Activated T-helper 2 cell treated with anti-CD3 and anti-CD28 coated beads, Interferon-gamma antibody, Interleukin-2, Interleukin-4, amounts not matched to agents 10 μg/mL and 5 μg/mL and 100 μg/mL, durations not matched to agents 14 hours and 24 hours and 36 hours (primary cell): ENCODE data around the gene MC2R. TPM values are rescaled to one million over a fixed set of nuclear protein-coding genes. Genes with fewer than 3 reads are reported as not detected.

Experiments used
- DNase-seq: peaks from one replicate; pipeline ENCODE4 v3.0.0; 2021; ENCODE audit warnings: low spot score
- H3K27ac Mint-ChIP-seq: one replicate; pipeline ENCODE4 v1.8.0; 2021; ENCODE audit warnings: mixed read lengths
- H3K27me3 Mint-ChIP-seq: one replicate; pipeline ENCODE4 v1.8.0; 2021; ENCODE audit warnings: low read depth, mixed read lengths
- H3K36me3 Mint-ChIP-seq: one replicate; pipeline ENCODE4 v1.8.0; 2021; ENCODE audit warnings: low read depth, mixed read lengths
- H3K4me1 Mint-ChIP-seq: one replicate; pipeline ENCODE4 v1.8.0; 2021; ENCODE audit warnings: low read depth, mixed read lengths
- H3K4me3 Mint-ChIP-seq: one replicate; pipeline ENCODE4 v1.8.0; 2021; ENCODE audit warnings: low read depth, mild to moderate bottlenecking, moderate library complexity, mixed read lengths
- H3K9me3 Mint-ChIP-seq: one replicate; pipeline ENCODE4 v1.8.0; 2021; ENCODE audit warnings: mixed read lengths
- intact Hi-C: fragments of 100-400 bp; cut with micrococcal nuclease; formaldehyde crosslinking; loops from one replicate; pipeline ENCODE4 v1.15.1; 2023
- total RNA-seq: library from RNA; stranded (reverse); gene quantifications from 2 replicates; pipeline ENCODE4 v1.2.3, GENCODE V29; 2022

MC2R gene
- not detected in 2 replicates for total RNA-seq

DNA sequence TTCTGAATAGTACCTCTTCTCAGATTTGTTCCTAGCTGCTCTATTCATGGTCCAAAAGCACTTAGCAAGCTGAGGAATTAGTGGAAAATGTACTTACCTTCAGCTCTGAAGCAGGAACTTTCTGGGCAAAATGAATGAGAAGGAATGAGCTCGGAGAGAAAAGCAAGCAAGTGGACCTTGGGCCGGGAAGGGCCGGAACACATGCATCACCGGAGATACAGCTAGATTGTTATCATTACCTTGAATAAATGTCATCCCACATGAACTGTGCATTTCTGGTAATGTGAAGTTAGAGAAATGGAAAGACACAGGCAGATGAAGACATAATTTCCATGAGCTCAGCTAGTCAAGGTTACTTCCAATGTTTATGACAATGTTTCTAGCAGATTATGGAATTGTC lies at the start of gene MC2R:
Gene MC2R (minus strand): TSS at position 146 of the 400 bp plus-strand sequence. CDS start 30,018 bp downstream, outside the sequence.
- DNase-seq: no peak
- Mint-ChIP-seq H3K4me1 (no peaks in the 10 kb centered on the region), H3K27ac (no peak within 1 kb of the TSS), H3K4me3 (no peak within 1 kb of the TSS), H3K27me3 (no peaks in the 10 kb centered on the region), H3K36me3 (no peaks in the 10 kb centered on the region), H3K9me3 (no peaks in the 10 kb centered on the region)
- intact Hi-C loops: no loop called here

DNA sequence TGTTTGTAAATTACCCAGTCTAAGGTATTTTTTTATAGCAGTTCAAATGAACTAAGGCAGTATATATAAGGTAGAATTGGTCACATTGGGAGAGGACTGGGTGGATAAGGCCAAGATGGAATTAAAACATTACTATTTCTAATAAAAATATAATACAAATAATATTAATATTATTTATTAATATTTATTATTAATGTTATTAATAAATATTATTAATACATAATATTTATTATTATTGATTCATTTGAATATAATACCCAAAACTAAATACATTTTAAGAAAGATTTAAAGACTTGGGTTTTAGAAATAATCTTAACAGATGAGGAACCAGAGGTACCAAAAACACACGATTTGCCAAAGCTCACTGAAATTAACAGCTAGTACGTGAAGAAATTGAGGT lies 30.5 kb upstream of the MC2R start:
- intact Hi-C loops: no loop called here
- no peak for DNase-seq
- no peak overlapping the region for H3K27ac Mint-ChIP-seq
- no peaks in the 10 kb centered on the region for H3K36me3 Mint-ChIP-seq
- no peaks in the 10 kb centered on the region for H3K4me1 Mint-ChIP-seq
- H3K27me3 Mint-ChIP-seq: no peaks in the 10 kb centered on the region
- H3K4me3 Mint-ChIP-seq: no peak overlapping the region
- H3K9me3 Mint-ChIP-seq: no peaks in the 10 kb centered on the region

GRCh38 chr18:13943338-13943737 lies 28.0 kb upstream of the MC2R start:
- no peak for DNase-seq
- no peaks in the 10 kb centered on the region for H3K9me3 Mint-ChIP-seq
- no peaks in the 10 kb centered on the region for H3K27me3 Mint-ChIP-seq
- no peak overlapping the region for H3K27ac Mint-ChIP-seq
- intact Hi-C loops: no loop called here
- no peak overlapping the region for H3K4me3 Mint-ChIP-seq
- peaks cover 1% of the 10 kb centered on the region for H3K4me1 Mint-ChIP-seq
- H3K36me3 Mint-ChIP-seq: no peaks in the 10 kb centered on the region

- Mint-ChIP-seq H3K4me1 (peaks cover 1% of the 10 kb centered on the region), H3K27ac (no peak overlapping the region), H3K36me3 (no peaks in the 10 kb centered on the region), H3K4me3 (no peak overlapping the region), H3K27me3 (no peaks in the 10 kb centered on the region), H3K9me3 (no peaks in the 10 kb centered on the region)
- intact Hi-C loops: no loop called here
- no peak for DNase-seq
Measured at GRCh38 chr18:13940326-13940725, 25.0 kb upstream of the MC2R start.

- DNase-seq: no peak
Measured at GRCh38 chr18:13934676-13935075, 19.3 kb upstream of the MC2R start.

GRCh38 chr18:13934058-13934457 lies 18.7 kb upstream of the MC2R start:
- no peak for DNase-seq
- Mint-ChIP-seq H3K27me3 (no peaks in the 10 kb centered on the region), H3K36me3 (no peaks in the 10 kb centered on the region), H3K4me1 (peaks cover 1% of the 10 kb centered on the region), H3K4me3 (no peak overlapping the region), H3K27ac (no peak overlapping the region), H3K9me3 (no peaks in the 10 kb centered on the region)
- intact Hi-C loops: no loop called here

More at GRCh38 chr18:13934676-13935075, 19.3 kb upstream of the MC2R start:
- intact Hi-C loops: no loop called here
- Mint-ChIP-seq H3K27ac (no peak overlapping the region), H3K36me3 (no peaks in the 10 kb centered on the region), H3K9me3 (no peaks in the 10 kb centered on the region), H3K4me3 (no peak overlapping the region), H3K4me1 (peaks cover 1% of the 10 kb centered on the region), H3K27me3 (no peaks in the 10 kb centered on the region)

DNA sequence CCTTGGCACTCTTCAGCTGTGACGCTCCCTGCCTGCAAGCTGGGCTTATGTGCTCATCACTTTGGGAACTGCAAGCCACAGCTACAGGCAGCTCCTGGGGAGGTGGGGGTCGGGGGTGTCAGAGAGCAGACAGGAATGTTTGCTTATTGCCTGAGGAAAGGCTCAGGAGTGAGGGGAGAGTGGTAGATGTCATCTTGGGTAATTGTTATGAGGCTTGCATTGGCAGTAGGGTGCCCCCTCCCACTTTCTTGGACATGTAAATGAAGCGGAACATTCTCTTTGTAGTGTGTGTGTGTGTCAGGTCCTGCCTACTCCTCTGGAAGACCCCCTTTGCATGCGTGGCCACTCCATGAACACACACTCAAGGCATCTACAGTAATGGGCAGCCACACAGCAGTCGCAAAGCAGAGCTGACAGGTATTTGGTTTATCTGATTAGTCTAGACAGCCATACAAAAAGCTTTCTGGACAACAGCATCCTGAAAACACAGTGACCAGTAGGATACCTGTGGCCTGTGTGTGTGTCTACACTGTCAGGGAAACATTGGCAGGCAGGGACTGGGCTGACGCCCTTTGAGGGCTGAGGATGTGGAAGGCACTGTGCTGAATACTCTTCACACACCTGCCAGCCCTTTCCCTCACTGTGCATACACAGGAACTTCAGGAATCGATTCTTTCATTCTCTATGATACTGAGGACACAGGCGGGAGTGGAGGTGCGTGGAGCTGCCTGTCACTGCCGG lies 17.1 kb upstream of the MC2R start:
- H3K4me3 Mint-ChIP-seq: no peak overlapping the region
- H3K9me3 Mint-ChIP-seq: peaks cover 3% of the 10 kb centered on the region
- no peaks in the 10 kb centered on the region for H3K36me3 Mint-ChIP-seq
- no peaks in the 10 kb centered on the region for H3K4me1 Mint-ChIP-seq
- intact Hi-C loops: no loop called here
- DNase-seq: no peak
- H3K27ac Mint-ChIP-seq: no peak overlapping the region
- H3K27me3 Mint-ChIP-seq: no peaks in the 10 kb centered on the region

GRCh38 chr18:13930964-13931363 lies 15.6 kb upstream of the MC2R start:
- intact Hi-C loops: no loop called here
- Mint-ChIP-seq H3K4me1 (no peaks in the 10 kb centered on the region), H3K9me3 (peaks cover 3% of the 10 kb centered on the region), H3K27me3 (no peaks in the 10 kb centered on the region), H3K27ac (no peak overlapping the region), H3K36me3 (no peaks in the 10 kb centered on the region), H3K4me3 (no peak overlapping the region)
- no peak for DNase-seq

DNA sequence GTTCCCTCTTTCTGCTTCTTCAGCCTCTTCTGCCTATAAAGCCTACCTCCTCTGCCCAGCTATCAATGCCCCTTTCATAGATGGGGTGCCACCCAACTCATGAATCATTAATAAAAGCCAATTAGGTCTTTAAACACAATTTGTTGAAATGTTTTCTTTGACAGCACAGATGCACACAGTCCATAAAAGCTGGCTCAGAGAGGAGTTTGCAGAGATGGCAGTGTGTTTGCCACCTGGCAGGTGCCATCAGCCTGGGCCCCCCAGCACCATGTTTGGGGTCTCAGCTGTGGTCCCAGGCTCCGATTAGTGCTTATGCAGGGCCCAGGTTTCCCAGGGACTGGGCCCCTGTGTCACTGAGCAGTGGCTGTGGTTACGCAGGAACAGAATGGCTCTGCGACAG lies 7.9 kb upstream of the MC2R start:
- no peaks in the 10 kb centered on the region for H3K4me1 Mint-ChIP-seq
- intact Hi-C loops: no loop called here
- DNase-seq: no peak
- H3K36me3 Mint-ChIP-seq: no peaks in the 10 kb centered on the region
- H3K27me3 Mint-ChIP-seq: no peaks in the 10 kb centered on the region
- peaks cover 1% of the 10 kb centered on the region for H3K9me3 Mint-ChIP-seq
- H3K4me3 Mint-ChIP-seq: no peak overlapping the region
- H3K27ac Mint-ChIP-seq: no peak overlapping the region

DNA sequence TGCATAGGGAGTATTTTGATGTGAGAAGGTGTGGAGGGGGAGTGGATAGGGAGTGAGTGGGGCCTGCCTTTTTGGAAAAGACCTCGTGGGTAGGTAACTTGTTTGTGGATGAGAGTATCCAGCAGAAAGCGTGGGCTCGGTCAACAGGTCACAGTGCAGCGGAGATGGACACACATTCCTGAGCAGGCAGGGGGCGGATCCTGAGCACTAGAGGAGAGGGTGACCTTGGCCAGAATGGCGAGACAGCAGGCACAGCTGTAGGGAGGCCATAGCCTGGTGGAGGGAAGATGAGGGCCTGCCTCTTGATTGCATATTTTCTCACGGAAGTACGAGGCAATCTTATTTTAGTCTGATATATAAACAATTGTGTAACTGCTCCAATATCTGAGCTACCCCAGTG lies 3.6 kb upstream of the MC2R start:
- Mint-ChIP-seq H3K4me3 (no peak overlapping the region), H3K27me3 (no peaks in the 10 kb centered on the region)

GRCh38 chr18:13917401-13917800 lies 2.1 kb upstream of the MC2R start:
- no peak for DNase-seq
- Mint-ChIP-seq H3K27me3 (no peaks in the 10 kb centered on the region), H3K27ac (no peak overlapping the region), H3K9me3 (no peaks in the 10 kb centered on the region), H3K36me3 (no peaks in the 10 kb centered on the region), H3K4me3 (no peak overlapping the region), H3K4me1 (no peaks in the 10 kb centered on the region)
- intact Hi-C loops: no loop called here

More for the DNA sequence above, 3.6 kb upstream of the MC2R start:
- Mint-ChIP-seq H3K9me3 (no peaks in the 10 kb centered on the region), H3K27ac (no peak overlapping the region), H3K36me3 (no peaks in the 10 kb centered on the region), H3K4me1 (no peaks in the 10 kb centered on the region)
- no peak for DNase-seq
- intact Hi-C loops: no loop called here

- intact Hi-C loops: no loop called here
- H3K27me3 Mint-ChIP-seq: no peaks in the 10 kb centered on the region
- H3K4me1 Mint-ChIP-seq: no peaks in the 10 kb centered on the region
- DNase-seq: no peak
- no peaks in the 10 kb centered on the region for H3K36me3 Mint-ChIP-seq
- H3K27ac Mint-ChIP-seq: no peak overlapping the region
- H3K4me3 Mint-ChIP-seq: no peak overlapping the region
- no peaks in the 10 kb centered on the region for H3K9me3 Mint-ChIP-seq
Measured at GRCh38 chr18:13916559-13916958, 1.2 kb upstream of the MC2R start.

GRCh38 chr18:13915995-13916431 lies 677 bp upstream of the MC2R start:
- H3K36me3 Mint-ChIP-seq: no peaks in the 10 kb centered on the region
- no peak for DNase-seq
- intact Hi-C loops: no loop called here
- H3K27me3 Mint-ChIP-seq: no peaks in the 10 kb centered on the region
- no peaks in the 10 kb centered on the region for H3K9me3 Mint-ChIP-seq
- no peak overlapping the region for H3K4me3 Mint-ChIP-seq
- no peaks in the 10 kb centered on the region for H3K4me1 Mint-ChIP-seq
- no peak overlapping the region for H3K27ac Mint-ChIP-seq

DNA sequence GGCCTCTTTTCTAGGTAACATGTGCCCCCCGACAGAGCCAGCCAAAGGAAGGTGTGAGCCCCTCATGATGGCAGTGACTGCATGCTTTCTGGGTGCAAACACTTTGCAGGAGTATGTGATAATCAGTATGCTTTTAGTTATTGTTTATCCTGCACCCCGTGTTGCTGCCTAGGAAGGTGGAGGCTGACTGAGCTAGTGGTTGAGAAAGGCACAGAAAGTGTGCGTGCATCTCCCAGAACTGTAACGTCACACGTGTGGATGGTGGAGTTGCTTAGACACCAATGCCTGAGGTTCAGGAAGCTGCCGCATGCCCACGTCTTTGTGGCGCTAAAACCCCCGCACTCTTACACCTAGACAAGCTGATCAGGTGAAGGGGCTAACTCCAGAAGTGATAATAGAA lies 580 bp downstream of the MC2R start:
- no peaks in the 10 kb centered on the region for H3K4me1 Mint-ChIP-seq
- H3K4me3 Mint-ChIP-seq: no peak overlapping the region
- intact Hi-C loops: no loop called here
- no peak for DNase-seq
- H3K27ac Mint-ChIP-seq: no peak overlapping the region
- no peaks in the 10 kb centered on the region for H3K9me3 Mint-ChIP-seq
- no peaks in the 10 kb centered on the region for H3K27me3 Mint-ChIP-seq
- no peaks in the 10 kb centered on the region for H3K36me3 Mint-ChIP-seq
